Peyer's patch (tissue), 4 donors: ENCODE data around the gene BRD1. TPM values are rescaled to one million over a fixed set of nuclear protein-coding genes. Genes with fewer than 3 reads are reported as not detected.

ENCODE experiments used
- DNase-seq, 3 donors: peaks; one replicate each; pipeline ENCODE4 v3.0.0-alpha.2; 2017 to 2019
- H3K27ac ChIP-seq, 4 donors: fragments of 200-600 bp; sonication (generic); one replicate each; pipeline ENCODE4 v1.5.1; 2016 to 2019
- H3K27me3 ChIP-seq, 2 donors: fragments of 200-600 bp; sonication (generic); one replicate each; pipeline ENCODE4 v1.5.1; 2019
- H3K36me3 ChIP-seq, 3 donors: fragments of 200-600 bp; sonication (generic); one replicate each; pipeline ENCODE4 v1.5.1; 2016 to 2019
- H3K4me1 ChIP-seq, 4 donors: fragments of 200-600 bp; sonication (generic); one replicate each; pipeline ENCODE4 v1.5.1; 2016 to 2019
- H3K4me3 ChIP-seq, 4 donors: fragments of 200-600 bp; sonication (generic); 1 replicate in 3 of 4; 2 replicates in 1 of 4; pipeline ENCODE4 v1.5.1; 2016 to 2019; ENCODE audit warnings: mild to moderate bottlenecking in 1 of 4
- H3K9me3 ChIP-seq, 4 donors: fragments of 200-600 bp; sonication (generic); one replicate each; pipeline ENCODE4 v1.5.1; 2016 to 2019; ENCODE audit warnings: mild to moderate bottlenecking in 1 of 4
- CTCF ChIP-seq, 6 experiments: fragments of 450-650 bp in 4 of 6; fragments of 200-600 bp in 2 of 6; sonication (generic) in 1 of 6; IDR thresholded peaks; one replicate each; pipeline ENCODE4 v1.5.1; 2017 to 2019; ENCODE audit warnings: antibody characterized with exemption in 6 of 6, mild to moderate bottlenecking in 3 of 6, moderate library complexity in 1 of 6
- POLR2A ChIP-seq, 2 donors: fragments of 450-650 bp; IDR thresholded peaks; one replicate each; pipeline ENCODE4 v1.5.1; 2017; ENCODE audit warnings: antibody characterized with exemption in 2 of 2, mild to moderate bottlenecking in 2 of 2, moderate library complexity in 2 of 2
- total RNA-seq, 4 donors: library from RNA; depleted of rRNA; stranded (reverse); fragments of >200 nt; gene quantifications; one replicate each; pipeline ENCODE4 v1.1.0, GENCODE V29; 2016

BRD1 gene
- total RNA-seq, 4 donors from 2014 or later, result 54.1 to 126 (median 78.5) TPM

GRCh38 chr22:49820984-49821383, 6.7 kb downstream of the BRD1 start:
- no peak for DNase-seq
- peaks cover 0 to 56% (median 14%) of the 10 kb centered on the region in 4 donors for H3K4me1 ChIP-seq
- no peaks in the 10 kb centered on the region for H3K9me3 ChIP-seq
- TF ChIP-seq POLR2A (IDR thresholded peaks at IDR 0.05) (no peak), CTCF (IDR thresholded peaks at IDR 0.05) (no peak)
- peaks cover 0 to 78% (median 0%) of the 10 kb centered on the region in 3 donors for H3K36me3 ChIP-seq
- H3K4me3 ChIP-seq, result no peak overlapping the region
- no peak overlapping the region for H3K27ac ChIP-seq
- H3K27me3 ChIP-seq, result no peaks in the 10 kb centered on the region

GRCh38 chr22:49817359-49817758, 10.3 kb downstream of the BRD1 start:
- no peak overlapping the region for H3K27ac ChIP-seq
- no peak for TF ChIP-seq CTCF (IDR thresholded peaks at IDR 0.05)
- TF ChIP-seq POLR2A (IDR thresholded peaks at IDR 0.05), result no peak
- H3K27me3 ChIP-seq, result no peaks in the 10 kb centered on the region
- no peaks in the 10 kb centered on the region for H3K9me3 ChIP-seq
- no peak for DNase-seq
- H3K4me3 ChIP-seq, result no peak overlapping the region
- H3K4me1 ChIP-seq, result peaks cover 0 to 31% (median 1%) of the 10 kb centered on the region in 4 donors
- H3K36me3 ChIP-seq, result peaks cover 0 to 78% (median 0%) of the 10 kb centered on the region in 3 donors

- H3K27ac ChIP-seq, result no peak overlapping the region
- TF ChIP-seq CTCF (IDR thresholded peaks at IDR 0.05) (no peak), POLR2A (IDR thresholded peaks at IDR 0.05) (no peak)
- peaks cover 0 to 22% (median 0%) of the 10 kb centered on the region in 4 donors for H3K4me1 ChIP-seq
- peaks cover 0 to 64% (median 0%) of the 10 kb centered on the region in 3 donors for H3K36me3 ChIP-seq
- H3K27me3 ChIP-seq, result no peaks in the 10 kb centered on the region
- H3K4me3 ChIP-seq, result no peak overlapping the region
- no peaks in the 10 kb centered on the region for H3K9me3 ChIP-seq
- DNase-seq, result no peak
These were observed 12.0 kb downstream of the BRD1 start for GRCh38 chr22:49815641-49816091.

GRCh38 chr22:49814856-49815255, 12.8 kb downstream of the BRD1 start:
- no peaks in the 10 kb centered on the region for H3K27me3 ChIP-seq
- peaks cover 0 to 28% (median 0%) of the 10 kb centered on the region in 4 donors for H3K4me1 ChIP-seq
- H3K36me3 ChIP-seq, result peaks cover 0 to 56% (median 0%) of the 10 kb centered on the region in 3 donors
- no peak for TF ChIP-seq CTCF (IDR thresholded peaks at IDR 0.05)
- no peak for TF ChIP-seq POLR2A (IDR thresholded peaks at IDR 0.05)
- H3K9me3 ChIP-seq, result no peaks in the 10 kb centered on the region
- no peak for DNase-seq
- no peak overlapping the region for H3K27ac ChIP-seq
- H3K4me3 ChIP-seq, result no peak overlapping the region

- no peaks in the 10 kb centered on the region for H3K9me3 ChIP-seq
- H3K27me3 ChIP-seq, result no peaks in the 10 kb centered on the region
- no peak overlapping the region for H3K27ac ChIP-seq
- peaks cover 0 to 32% (median 0%) of the 10 kb centered on the region in 4 donors for H3K4me1 ChIP-seq
- peaks cover 0 to 50% (median 0%) of the 10 kb centered on the region in 3 donors for H3K36me3 ChIP-seq
- no peak overlapping the region for H3K4me3 ChIP-seq
- no peak for TF ChIP-seq CTCF (IDR thresholded peaks at IDR 0.05)
- no peak for TF ChIP-seq POLR2A (IDR thresholded peaks at IDR 0.05)
- no peak for DNase-seq
These were observed 13.4 kb downstream of the BRD1 start for GRCh38 chr22:49814164-49814686.
